PC-9 (cell line): ENCODE measurements around the gene PDE4D. TPM values are rescaled to one million over a fixed set of nuclear protein-coding genes. Genes with fewer than 3 reads are reported as not detected.

Source experiments
- BruUV-seq: library from RNA; stranded (reverse); fragments of 400-500 nt; replicated peaks from 2 replicates; lab custom pipeline; 2021; lab: Mats Ljungman, UMichigan
- CTCF ChIA-PET: fragments of 300-600 bp; sonication (Branson Sonifier 250); formaldehyde crosslinking; loops from one replicate; lab custom pipeline; 2022; ENCODE audit warnings: antibody characterized with exemption; lab: Charles Lee
- POLR2A ChIA-PET: fragments of 300-600 bp; sonication (Branson Sonifier 250); formaldehyde crosslinking; loops from one replicate; lab custom pipeline; 2022; ENCODE audit warnings: antibody characterized with exemption; ENCODE audit not compliant: unreplicated experiment; lab: Charles Lee
- DNase-seq, 2 experiments: peaks; one replicate each; pipeline versions ENCODE4 v3.0.0 to v3.0.0-alpha.2; 2015 to 2022; ENCODE audit warnings: mixed read lengths in 1 of 2
- H2AFZ ChIP-seq: fragments of 200-600 bp; sonication (generic); 2 replicates; pipeline ENCODE4 v1.8.1; 2017; ENCODE audit warnings: antibody characterized with exemption
- H3F3A ChIP-seq: fragments of 200-600 bp; sonication (generic); 2 replicates; pipeline ENCODE4 v1.8.1; 2017; ENCODE audit warnings: antibody characterized with exemption, mild to moderate bottlenecking, low read depth; ENCODE audit not compliant: insufficient read depth
- H3K27ac ChIP-seq: fragments of 200-600 bp; sonication (generic); 2 replicates; pipeline ENCODE4 v1.6.1; 2016; ENCODE audit warnings: mixed run types
- H3K27me3 ChIP-seq: fragments of 200-600 bp; sonication (generic); 2 replicates; pipeline ENCODE4 v1.6.1; 2016; ENCODE audit warnings: low read depth, mixed run types; ENCODE audit not compliant: insufficient read depth
- H3K36me3 ChIP-seq: fragments of 200-600 bp; sonication (generic); 2 replicates; pipeline ENCODE4 v1.6.1; 2016; ENCODE audit warnings: low read depth, mixed run types
- H3K4me1 ChIP-seq: fragments of 200-600 bp; sonication (generic); replicated peaks from 2 replicates; pipeline ENCODE4 v1.6.1; 2016; ENCODE audit warnings: mixed run types; ENCODE audit not compliant: insufficient read depth
- H3K4me2 ChIP-seq: fragments of 200-600 bp; sonication (generic); 2 replicates; pipeline ENCODE4 v1.6.1; 2017; ENCODE audit warnings: mixed run types
- H3K4me3 ChIP-seq: fragments of 200-600 bp; sonication (generic); 2 replicates; pipeline ENCODE4 v1.6.1; 2016; ENCODE audit warnings: mixed run types
- H3K79me2 ChIP-seq: fragments of 200-600 bp; sonication (generic); 2 replicates; pipeline ENCODE4 v1.6.1; 2017; ENCODE audit warnings: low read depth, mixed run types
- H3K9me2 ChIP-seq: fragments of 200-600 bp; sonication (generic); 2 replicates; pipeline ENCODE4 v1.8.1; 2017; ENCODE audit warnings: mild to moderate bottlenecking; ENCODE audit not compliant: insufficient read depth
- H3K9me3 ChIP-seq: fragments of 200-600 bp; sonication (generic); 2 replicates; pipeline ENCODE4 v1.8.1; 2016; ENCODE audit warnings: low read depth; ENCODE audit not compliant: insufficient read depth
- H4K20me1 ChIP-seq: fragments of 200-600 bp; sonication (generic); 2 replicates; pipeline ENCODE4 v1.8.1; 2017; ENCODE audit not compliant: insufficient read depth
- CTCF ChIP-seq: fragments of 200-600 bp; sonication (generic); conservative IDR thresholded peaks from 2 replicates; pipeline ENCODE4 v1.6.1; 2017; ENCODE audit warnings: mixed run types, antibody characterized with exemption, mild to moderate bottlenecking, moderate library complexity
- EZH2 ChIP-seq: fragments of 200-600 bp; sonication (generic); IDR thresholded peaks from 2 replicates; pipeline ENCODE4 v1.8.0; 2017; ENCODE audit warnings: antibody characterized with exemption, low read depth
- intact Hi-C: fragments of 100-400 bp; cut with micrococcal nuclease; formaldehyde crosslinking; loops from one replicate; pipeline ENCODE4 v1.10.0; 2022; ENCODE audit not compliant: unreplicated experiment
- total RNA-seq: library from RNA; stranded (reverse); gene quantifications from 2 replicates; pipeline ENCODE4 v1.2.3, GENCODE V29; 2021

Gene PDE4D
- total RNA-seq, 1 experiment from 2014 or later: 9.8 TPM

DNA sequence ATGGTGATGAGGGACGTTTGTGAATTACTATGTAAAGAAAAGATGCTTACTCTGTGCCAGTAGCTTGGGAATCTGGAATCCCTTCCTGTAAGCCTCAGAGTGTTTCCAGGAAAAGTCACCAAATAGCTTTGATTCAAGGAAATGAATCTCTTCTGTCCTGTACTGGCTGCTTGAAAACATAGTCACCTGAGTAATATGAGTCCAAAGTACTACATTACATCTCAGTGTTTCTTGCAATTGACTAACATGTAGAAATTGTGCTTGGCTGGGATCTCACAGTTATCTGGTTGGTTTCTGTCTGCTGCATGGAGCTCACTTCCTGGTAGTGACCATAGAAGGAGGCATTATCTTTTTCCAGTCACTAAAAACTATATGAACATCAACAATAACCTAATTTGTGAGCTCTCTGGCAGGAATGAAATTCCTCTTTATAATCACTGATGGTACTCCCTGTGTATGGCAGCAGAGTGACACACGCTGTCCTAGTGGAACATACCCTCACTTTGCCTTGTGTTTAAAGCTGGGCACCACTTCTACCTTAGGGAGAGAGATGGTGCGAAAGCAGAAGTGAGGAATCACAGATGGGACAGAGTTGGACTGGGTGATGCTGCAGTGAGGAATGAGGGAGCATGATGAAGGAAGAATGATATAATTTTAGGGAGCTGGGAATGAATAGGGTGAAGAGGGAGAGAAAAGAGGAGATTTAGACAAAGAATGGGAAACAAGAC lies 742.2 kb downstream of the PDE4D start:
- H3K36me3 ChIP-seq: no peaks in the 10 kb centered on the region
- H3K4me3 ChIP-seq: no peak overlapping the region
- H3K9me2 ChIP-seq: 0 out of 2 replicates have a peak, but pooled peaks cover 5% of the 10 kb centered on the region
- H3K27ac ChIP-seq: no peak overlapping the region
- ChIA-PET POLR2A (interaction anchor here (1.0 kb wide), 1 partner anchor 37 kb away, joined by 3 read pairs; no protein-coding TSS in a partner anchor), CTCF (no interaction called here)
- H3K4me2 ChIP-seq: no peak overlapping the region
- TF ChIP-seq CTCF (no peak), EZH2 (no peak)
- no TSS peak for BruUV-seq
- no peak overlapping the region for H2AFZ ChIP-seq
- no peaks in the 10 kb centered on the region for H3K27me3 ChIP-seq
- DNase-seq: no peak
- intact Hi-C loops: no loop called here
- H3K79me2 ChIP-seq: no peaks in the 10 kb centered on the region
- no peaks in the 10 kb centered on the region for H4K20me1 ChIP-seq
- no peaks in the 10 kb centered on the region for H3K4me1 ChIP-seq
- no peaks in the 10 kb centered on the region for H3F3A ChIP-seq
- no peaks in the 10 kb centered on the region for H3K9me3 ChIP-seq

DNA sequence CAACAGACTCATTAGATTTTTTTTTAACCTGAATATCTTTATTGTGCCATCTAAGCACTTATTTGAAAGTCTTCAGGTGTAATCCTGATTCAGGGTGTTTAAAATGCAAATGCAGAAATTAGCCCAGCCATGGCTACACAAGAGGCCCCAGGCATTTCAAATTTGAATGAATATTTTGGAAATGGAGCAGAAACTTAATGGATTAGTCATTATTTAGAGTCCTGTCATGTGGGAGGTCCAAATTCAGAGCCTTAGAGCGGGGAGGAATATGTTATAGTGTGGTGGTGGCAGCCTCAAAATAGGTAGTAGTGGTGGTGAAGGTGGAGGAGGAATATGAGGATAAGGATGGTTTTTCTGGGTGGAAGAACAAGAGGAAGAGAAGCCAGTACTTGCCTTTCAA lies 743.7 kb downstream of the PDE4D start:
- no peaks in the 10 kb centered on the region for H3K36me3 ChIP-seq
- no TSS peak for BruUV-seq
- CTCF ChIA-PET: no interaction called here

GRCh38 chr5:59149271-59149670 lies 744.3 kb downstream of the PDE4D start:
- Histone ChIP-seq H3K4me1 (no peaks in the 10 kb centered on the region), H3F3A (no peaks in the 10 kb centered on the region), H3K9me3 (no peaks in the 10 kb centered on the region), H3K4me3 (no peak overlapping the region), H3K9me2 (0 out of 2 replicates have a peak, but pooled peaks cover 5% of the 10 kb centered on the region), H3K36me3 (no peaks in the 10 kb centered on the region), H4K20me1 (no peaks in the 10 kb centered on the region), H3K4me2 (no peak overlapping the region), H3K27me3 (no peaks in the 10 kb centered on the region), H3K79me2 (no peaks in the 10 kb centered on the region), H2AFZ (no peak overlapping the region), H3K27ac (no peak overlapping the region)
- TF ChIP-seq EZH2 (no peak), CTCF (no peak)
- DNase-seq: no peak
- intact Hi-C loops: no loop called here
- BruUV-seq: no TSS peak
- CTCF ChIA-PET: no interaction called here
- POLR2A ChIA-PET: no interaction called here

More for the DNA sequence above, 743.7 kb downstream of the PDE4D start:
- Histone ChIP-seq H3K27me3 (no peaks in the 10 kb centered on the region), H3K27ac (no peak overlapping the region), H3K9me2 (0 out of 2 replicates have a peak, but pooled peaks cover 5% of the 10 kb centered on the region), H2AFZ (no peak overlapping the region), H3K4me1 (no peaks in the 10 kb centered on the region), H4K20me1 (no peaks in the 10 kb centered on the region), H3K9me3 (no peaks in the 10 kb centered on the region), H3K79me2 (no peaks in the 10 kb centered on the region), H3F3A (no peaks in the 10 kb centered on the region), H3K4me3 (no peak overlapping the region), H3K4me2 (no peak overlapping the region)
- POLR2A ChIA-PET: no interaction called here
- DNase-seq: no peak
- intact Hi-C loops: no loop called here
- no peak for TF ChIP-seq CTCF
- no peak for TF ChIP-seq EZH2
